HCT116 (cell line): ENCODE data around the gene ARHGAP9. TPM values are rescaled to one million over a fixed set of nuclear protein-coding genes. Genes with fewer than 3 reads are reported as not detected.

ENCODE experiments used
- ATAC-seq: fragments of 200-7000 bp; cut with Tn5 transposase; 2 replicates; pipeline ENCODE4 v1.9.1; 2020; ENCODE audit warnings: mild to moderate bottlenecking, moderate library complexity
- BruUV-seq: library from RNA; stranded (reverse); fragments of 400-500 nt; replicated peaks from 2 replicates; lab custom pipeline; 2021; lab: Mats Ljungman, UMichigan
- CTCF ChIA-PET: fragments of 300-600 bp; sonication (Branson Sonifier 250); formaldehyde crosslinking; loops from one replicate; lab custom pipeline; 2021; ENCODE audit warnings: antibody characterized with exemption; lab: Charles Lee
- POLR2A ChIA-PET: fragments of 300-600, 350-600 bp; sonication (Branson Sonifier 250); formaldehyde crosslinking; loops from one replicate; lab custom pipeline; 2021; ENCODE audit warnings: antibody characterized with exemption; lab: Charles Lee
- RAD21 ChIA-PET, 2 experiments: fragments of 300-600 bp; sonication (Branson Sonifier 250); formaldehyde crosslinking; loops; one replicate each; lab custom pipeline; 2023; ENCODE audit warnings: low total read pairs in 2 of 2; ENCODE audit not compliant: uncharacterized antibody in 2 of 2, unreplicated experiment in 2 of 2, low non-redundant PET in 1 of 2; lab: Charles Lee
- DNase-seq: peaks from one replicate; pipeline ENCODE4 v3.0.0-alpha.2; 2010; ENCODE audit warnings: low read depth, low spot score
- H2AFZ ChIP-seq: fragments of 200-600 bp; shearing (Covaris generic), sonication (generic); 2 replicates; pipeline ENCODE4 v1.6.1; 2017; ENCODE audit warnings: low read depth, mixed run types, mixed read lengths, antibody characterized with exemption, low read length; ENCODE audit not compliant: poor library complexity, severe bottlenecking
- H3K27ac ChIP-seq: 2 replicates; pipeline ENCODE4 v1.5.1; 2012; ENCODE audit warnings: low read depth, low read length
- H3K27me3 ChIP-seq: fragments of 200-600 bp; sonication (generic); 2 replicates; pipeline ENCODE4 v1.6.1; 2016; ENCODE audit warnings: mixed run types, low read length, mixed read lengths; ENCODE audit not compliant: insufficient read depth
- H3K36me3 ChIP-seq, 2 experiments: fragments of 200-500 bp in 1 of 2; fragments of 200-600 bp in 1 of 2; sonication (Bioruptor generic) in 1 of 2; sonication (generic) in 1 of 2; 2 replicates each; pipeline versions ENCODE4 v1.5.1 to v1.6.1; 2014 to 2016; ENCODE audit warnings: low read length in 2 of 2, inconsistent platforms in 1 of 2, mixed read lengths in 1 of 2, mixed run types in 1 of 2; ENCODE audit not compliant: insufficient read depth in 2 of 2, control insufficient read depth in 1 of 2
- H3K4me1 ChIP-seq, 2 experiments: fragments of 200-600 bp in 1 of 2; sonication (generic) in 1 of 2; 2 replicates each; pipeline versions ENCODE4 v1.5.1 to v1.6.1; 2012 to 2017; ENCODE audit warnings: low read length in 2 of 2, inconsistent platforms in 1 of 2, mild to moderate bottlenecking in 1 of 2, mixed read lengths in 1 of 2, mixed run types in 1 of 2, moderate library complexity in 1 of 2; ENCODE audit not compliant: insufficient read depth in 2 of 2, control insufficient read depth in 1 of 2
- H3K4me2 ChIP-seq: fragments of 200-600 bp; sonication (generic); 2 replicates; pipeline ENCODE4 v1.6.1; 2017; ENCODE audit warnings: mixed run types, low read length, mixed read lengths
- H3K4me3 ChIP-seq, 2 experiments: fragments of 200-600 bp in 1 of 2; sonication (generic) in 1 of 2; replicated peaks in 1 of 2; 2 replicates each; pipeline ENCODE4 v1.5.1; 2011 to 2016; ENCODE audit warnings: low read length in 2 of 2, control low read depth in 1 of 2, low read depth in 1 of 2, mild to moderate bottlenecking in 1 of 2, mixed read lengths in 1 of 2, mixed run types in 1 of 2
- H3K79me2 ChIP-seq: fragments of 200-600 bp; sonication (generic); 2 replicates; pipeline ENCODE4 v1.6.1; 2017; ENCODE audit warnings: mild to moderate bottlenecking, mixed run types, low read length, moderate library complexity, mixed read lengths; ENCODE audit not compliant: insufficient read depth
- H3K9ac ChIP-seq: fragments of 200-600 bp; sonication (generic); 2 replicates; pipeline ENCODE4 v1.6.1; 2016; ENCODE audit warnings: low read length, mixed read lengths
- H3K9me2 ChIP-seq: fragments of 200-600 bp; sonication (generic), shearing (Covaris generic); 2 replicates; pipeline ENCODE4 v1.6.1; 2017; ENCODE audit warnings: mixed run types, mild to moderate bottlenecking, moderate library complexity; ENCODE audit not compliant: insufficient read depth
- H3K9me3 ChIP-seq, 2 experiments: fragments of 200-500 bp in 1 of 2; fragments of 200-600 bp in 1 of 2; sonication (Bioruptor generic) in 1 of 2; sonication (generic) in 1 of 2; 2 replicates each; pipeline ENCODE4 v1.6.1; 2014 to 2017; ENCODE audit warnings: low read length in 2 of 2, mixed read lengths in 2 of 2, inconsistent platforms in 1 of 2, low read depth in 1 of 2, mild to moderate bottlenecking in 1 of 2, mixed run types in 1 of 2, moderate library complexity in 1 of 2; ENCODE audit not compliant: control insufficient read depth in 1 of 2, insufficient read depth in 1 of 2
- H4K20me1 ChIP-seq: fragments of 200-600 bp; sonication (generic), shearing (Covaris generic); 2 replicates; pipeline ENCODE4 v1.6.1; 2017; ENCODE audit warnings: mixed run types, mild to moderate bottlenecking, moderate library complexity; ENCODE audit not compliant: insufficient read depth
- CBX3 ChIP-seq: IDR thresholded peaks from 2 replicates; pipeline ENCODE4 v1.6.1; 2012; ENCODE audit warnings: low read depth
- CTCF ChIP-seq, 3 experiments: fragments of 200-600 bp in 1 of 3; sonication (generic) in 1 of 3; IDR thresholded peaks in 2 of 3; conservative IDR thresholded peaks in 1 of 3; 2 replicates each; pipeline ENCODE4 v1.5.1; 2012 to 2017; ENCODE audit warnings: low read depth in 2 of 3, low read length in 2 of 3, antibody characterized with exemption in 1 of 3, borderline replicate concordance in 1 of 3, control low read depth in 1 of 3, mild to moderate bottlenecking in 1 of 3, mixed read lengths in 1 of 3, mixed run types in 1 of 3, moderate library complexity in 1 of 3; ENCODE audit not compliant: insufficient read depth in 1 of 3
- ELF1 ChIP-seq: IDR thresholded peaks from 2 replicates; pipeline ENCODE4 v1.6.1; 2012; ENCODE audit warnings: low read depth, borderline replicate concordance
- EZH2 ChIP-seq: fragments of 200-600 bp; sonication (generic); IDR thresholded peaks from 2 replicates; pipeline ENCODE4 v1.6.1; 2017; ENCODE audit warnings: antibody characterized with exemption, mixed run types
- EZH2phosphoT487 ChIP-seq: fragments of 200-600 bp; IDR thresholded peaks from 2 replicates; pipeline ENCODE4 v1.6.1; 2018; ENCODE audit warnings: antibody characterized with exemption, borderline replicate concordance
- MAX ChIP-seq: IDR thresholded peaks from 2 replicates; pipeline ENCODE4 v1.6.1; 2012
- POLR2A ChIP-seq: IDR thresholded peaks from 2 replicates; pipeline ENCODE4 v1.7.0; 2011; ENCODE audit warnings: borderline replicate concordance; ENCODE audit not compliant: insufficient read depth, insufficient read length; ENCODE audit errors: extremely low read depth
- POLR2AphosphoS5 ChIP-seq: IDR thresholded peaks from 2 replicates; pipeline ENCODE4 v1.6.1; 2011; ENCODE audit warnings: mild to moderate bottlenecking, low read depth, low read length, moderate library complexity
- RAD21 ChIP-seq: IDR thresholded peaks from 2 replicates; pipeline ENCODE4 v1.6.1; 2012; ENCODE audit warnings: low read depth, mild to moderate bottlenecking
- REST ChIP-seq: IDR thresholded peaks from 2 replicates; pipeline ENCODE4 v1.6.1; 2012; ENCODE audit warnings: low read depth
- SIN3A ChIP-seq: IDR thresholded peaks from 2 replicates; pipeline ENCODE4 v1.6.1; 2012; ENCODE audit warnings: low read depth
- SP1 ChIP-seq: IDR thresholded peaks from 2 replicates; pipeline ENCODE4 v1.6.1; 2012; ENCODE audit warnings: low read depth
- TCF7L2 ChIP-seq: IDR thresholded peaks from 2 replicates; pipeline ENCODE4 v1.7.0; 2011; ENCODE audit warnings: borderline replicate concordance, inconsistent platforms; ENCODE audit not compliant: insufficient read depth, insufficient read length; ENCODE audit errors: extremely low read depth
- ZFX ChIP-seq: fragments of 450-650 bp; IDR thresholded peaks from 2 replicates; pipeline ENCODE4 v1.6.1; 2017
- ZNF274 ChIP-seq: fragments of 200-500 bp; sonication (Bioruptor generic); IDR thresholded peaks from 2 replicates; pipeline ENCODE4 v1.6.1; 2014; ENCODE audit warnings: mild to moderate bottlenecking, low read depth, low read length, inconsistent platforms
- intact Hi-C: fragments of 100-400 bp; cut with micrococcal nuclease; formaldehyde crosslinking; loops from 2 replicates; pipeline ENCODE4 v1.10.0; 2022
- total RNA-seq: library from RNA; stranded (reverse); gene quantifications from one replicate; pipeline ENCODE4 v1.2.1, GENCODE V29; 2021; ENCODE audit not compliant: unreplicated experiment

ARHGAP9 gene
- total RNA-seq, 1 experiment from 2014 or later: 0.84 TPM

GRCh38 chr12:57464569-57464968 lies 15.1 kb downstream of the ARHGAP9 start:
- no peak overlapping the region for H3K9ac ChIP-seq
- CTCF ChIA-PET: no interaction called here
- DNase-seq (no peak), ATAC-seq (no peak)
- peaks cover 9 to 33% of the 10 kb centered on the region in 2 experiments for H3K4me1 ChIP-seq
- POLR2A ChIA-PET: no interaction called here
- TF ChIP-seq POLR2A (no peak), CBX3 (no peak), SP1 (no peak), CTCF (IDR thresholded peaks at IDR 0.05 in 2 of 3, conservative IDR thresholded peaks at IDR 0.05 in 1 of 3; ENCODE audit: borderline replicate concordance in 1 of 3, insufficient read depth in 1 of 3, low read depth in 2 of 3, low read length in 2 of 3) (no peak), ZFX (no peak), TCF7L2 (no peak), ELF1 (no peak), POLR2AphosphoS5 (no peak), ZNF274 (no peak), MAX (no peak), SIN3A (no peak), RAD21 (no peak), REST (no peak), EZH2phosphoT487 (no peak), EZH2 (no peak)
- TF ChIP-seq, all 23 proteins: peak for 0
- H3K9me3 ChIP-seq: no peaks in the 10 kb centered on the region
- H3K27ac ChIP-seq: no peak overlapping the region
- no peak overlapping the region for H3K4me2 ChIP-seq
- H3K27me3 ChIP-seq: peaks cover 15% of the 10 kb centered on the region
- no peak overlapping the region for H3K4me3 ChIP-seq
- no peaks in the 10 kb centered on the region for H3K79me2 ChIP-seq
- RAD21 ChIA-PET: no interaction called here
- H3K36me3 ChIP-seq: no peaks in the 10 kb centered on the region
- intact Hi-C loops: loop anchor here (5.0 kb wide), 1 partner anchor 377 kb away; the partner anchor contains the start of gene NAB2
- no peaks in the 10 kb centered on the region for H4K20me1 ChIP-seq
- BruUV-seq: no TSS peak
- no peak overlapping the region for H2AFZ ChIP-seq
- no peaks in the 10 kb centered on the region for H3K9me2 ChIP-seq
